ENCODE data around the gene INCENP. TPM values are rescaled to one million over a fixed set of nuclear protein-coding genes. Genes with fewer than 3 reads are reported as not detected.

The INCENP gene
- total RNA-seq, 1 donor from 2014 or later, result 3.4 TPM

DNA sequence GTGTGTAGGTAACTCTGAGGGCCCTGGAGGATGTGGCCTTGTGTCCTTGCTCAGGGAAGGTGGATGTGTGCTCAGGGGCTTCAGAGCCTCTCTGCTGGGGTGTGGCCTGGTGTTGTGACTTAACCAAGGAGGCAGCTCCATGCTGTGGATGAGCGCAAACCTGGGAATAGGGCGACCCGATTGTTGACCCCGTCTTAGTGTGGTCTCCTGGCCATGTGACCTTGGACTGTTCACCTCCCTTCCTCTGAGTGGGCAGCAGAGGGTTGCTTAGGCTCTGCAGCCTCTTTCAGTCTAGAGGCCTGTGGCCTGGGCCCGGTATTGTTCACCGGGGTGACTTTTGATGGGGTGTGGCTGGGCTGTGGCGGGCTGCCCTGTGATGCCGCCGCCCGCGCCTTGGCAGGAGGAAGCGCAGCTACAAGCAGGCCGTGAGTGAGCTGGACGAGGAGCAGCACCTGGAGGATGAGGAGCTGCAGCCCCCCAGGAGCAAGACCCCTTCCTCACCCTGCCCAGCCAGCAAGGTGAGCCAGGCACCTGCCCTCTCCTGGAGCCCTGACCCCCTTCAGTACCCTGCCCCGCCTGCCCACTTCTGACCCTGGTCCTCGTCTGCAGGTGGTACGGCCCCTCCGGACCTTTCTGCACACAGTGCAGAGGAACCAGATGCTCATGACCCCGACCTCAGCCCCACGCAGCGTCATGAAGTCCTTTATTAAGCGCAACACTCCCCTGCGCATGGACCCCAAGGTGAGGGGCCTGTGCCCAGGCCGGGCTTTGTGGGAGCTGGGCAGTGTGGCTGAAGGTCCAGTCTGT lies 16.7 kb downstream of the INCENP start:
- FAIRE-seq (no peak), DNase-seq (ENCODE audit: low read depth) (no peak)
- H3K4me3 ChIP-seq (ENCODE audit: low read depth, low read length), result no peak overlapping the region
- peaks cover 27% of the 10 kb centered on the region for H3K36me3 ChIP-seq (ENCODE audit: control insufficient read depth, insufficient read depth, low read length)
- TF ChIP-seq, protein P1, sequence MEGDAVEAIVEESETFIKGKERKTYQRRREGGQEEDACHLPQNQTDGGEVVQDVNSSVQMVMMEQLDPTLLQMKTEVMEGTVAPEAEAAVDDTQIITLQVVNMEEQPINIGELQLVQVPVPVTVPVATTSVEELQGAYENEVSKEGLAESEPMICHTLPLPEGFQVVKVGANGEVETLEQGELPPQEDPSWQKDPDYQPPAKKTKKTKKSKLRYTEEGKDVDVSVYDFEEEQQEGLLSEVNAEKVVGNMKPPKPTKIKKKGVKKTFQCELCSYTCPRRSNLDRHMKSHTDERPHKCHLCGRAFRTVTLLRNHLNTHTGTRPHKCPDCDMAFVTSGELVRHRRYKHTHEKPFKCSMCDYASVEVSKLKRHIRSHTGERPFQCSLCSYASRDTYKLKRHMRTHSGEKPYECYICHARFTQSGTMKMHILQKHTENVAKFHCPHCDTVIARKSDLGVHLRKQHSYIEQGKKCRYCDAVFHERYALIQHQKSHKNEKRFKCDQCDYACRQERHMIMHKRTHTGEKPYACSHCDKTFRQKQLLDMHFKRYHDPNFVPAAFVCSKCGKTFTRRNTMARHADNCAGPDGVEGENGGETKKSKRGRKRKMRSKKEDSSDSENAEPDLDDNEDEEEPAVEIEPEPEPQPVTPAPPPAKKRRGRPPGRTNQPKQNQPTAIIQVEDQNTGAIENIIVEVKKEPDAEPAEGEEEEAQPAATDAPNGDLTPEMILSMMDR (IDR thresholded peaks at IDR 0.05; ENCODE audit: insufficient read depth, low read length, severe bottlenecking), result no peak
- no peaks in the 10 kb centered on the region for H3K27me3 ChIP-seq (ENCODE audit: control insufficient read depth, insufficient read depth, low read length)

DNA sequence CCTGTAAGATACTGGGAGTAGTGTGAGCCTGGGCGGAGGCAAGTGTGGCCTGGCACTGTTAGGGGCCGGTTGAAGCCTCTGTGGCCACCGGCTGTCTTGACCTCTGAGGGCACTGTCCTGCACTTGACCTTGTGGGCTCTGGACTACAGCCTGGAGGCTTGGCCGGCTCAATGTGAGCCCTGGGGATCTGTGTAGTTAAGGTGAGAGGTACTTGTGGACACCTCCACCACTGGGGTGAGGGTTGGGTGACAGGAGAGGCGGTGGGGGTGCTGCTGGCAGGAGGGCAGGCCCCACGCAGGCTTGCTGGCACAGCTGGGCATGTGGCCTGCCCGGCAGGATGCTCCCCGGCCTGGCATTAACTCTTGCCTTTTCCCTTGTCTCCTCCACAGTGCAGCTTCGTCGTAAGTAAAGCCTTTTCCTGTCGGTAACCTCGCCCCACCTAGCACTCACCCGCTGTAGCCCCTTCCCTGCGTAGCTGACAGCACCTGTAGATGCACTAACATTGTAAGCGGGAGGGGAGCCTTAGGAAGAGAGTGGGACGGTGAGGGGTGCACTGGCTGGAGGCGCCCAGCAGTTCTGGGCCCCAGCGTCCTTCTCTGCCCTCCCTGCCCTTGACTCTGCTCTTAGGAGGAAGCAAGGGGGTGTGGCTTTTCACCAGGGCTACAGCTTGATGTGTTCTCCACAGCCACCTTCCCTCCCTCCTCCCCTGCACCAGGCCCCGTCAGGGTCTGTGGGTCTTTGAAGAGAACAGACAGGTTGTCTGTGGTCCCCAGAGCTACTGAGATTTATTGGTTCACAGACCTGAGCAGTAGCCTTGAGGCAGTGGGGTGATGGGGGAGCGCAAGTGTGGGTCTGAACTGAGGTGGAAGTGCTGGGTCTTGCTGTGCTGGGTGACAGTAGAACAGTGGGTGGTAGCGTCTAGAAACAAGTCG lies 17.6 kb downstream of the INCENP start:
- H3K36me3 ChIP-seq (ENCODE audit: control insufficient read depth, insufficient read depth, low read length), result peaks cover 29% of the 10 kb centered on the region
- TF ChIP-seq, protein P1 (IDR thresholded peaks at IDR 0.05; ENCODE audit: insufficient read depth, low read length, severe bottlenecking), result no peak
- DNase-seq (ENCODE audit: low read depth) (no peak), FAIRE-seq (peak; percentile 95)
- no peaks in the 10 kb centered on the region for H3K27me3 ChIP-seq (ENCODE audit: control insufficient read depth, insufficient read depth, low read length)
- H3K4me3 ChIP-seq (ENCODE audit: low read depth, low read length), result no peak overlapping the region

DNA sequence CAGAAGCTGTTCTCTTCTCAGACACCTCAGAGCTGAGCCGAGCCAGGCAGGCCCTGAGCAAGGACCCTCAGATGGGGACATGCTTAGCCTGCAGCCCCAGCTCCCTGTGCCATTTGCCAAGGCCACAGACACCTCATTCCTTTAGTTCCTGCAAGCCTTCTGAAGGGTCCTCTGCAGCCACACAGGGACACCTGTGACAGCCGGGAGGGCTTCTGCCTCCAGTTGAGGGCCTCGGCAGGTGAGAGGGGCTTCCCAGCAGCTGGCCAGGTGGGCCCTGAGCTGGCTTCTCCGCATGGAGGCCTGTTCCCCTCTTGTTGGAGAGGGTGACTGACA lies 18.2 kb downstream of the INCENP start:
- TF ChIP-seq, protein P1 (IDR thresholded peaks at IDR 0.05; ENCODE audit: insufficient read depth, low read length, severe bottlenecking), result no peak
- Histone ChIP-seq H3K36me3 (ENCODE audit: control insufficient read depth, insufficient read depth, low read length) (peaks cover 32% of the 10 kb centered on the region), H3K4me3 (ENCODE audit: low read depth, low read length) (no peak overlapping the region), H3K27me3 (ENCODE audit: control insufficient read depth, insufficient read depth, low read length) (no peaks in the 10 kb centered on the region)
- DNase-seq (ENCODE audit: low read depth), result no peak
- no peak for FAIRE-seq

DNA sequence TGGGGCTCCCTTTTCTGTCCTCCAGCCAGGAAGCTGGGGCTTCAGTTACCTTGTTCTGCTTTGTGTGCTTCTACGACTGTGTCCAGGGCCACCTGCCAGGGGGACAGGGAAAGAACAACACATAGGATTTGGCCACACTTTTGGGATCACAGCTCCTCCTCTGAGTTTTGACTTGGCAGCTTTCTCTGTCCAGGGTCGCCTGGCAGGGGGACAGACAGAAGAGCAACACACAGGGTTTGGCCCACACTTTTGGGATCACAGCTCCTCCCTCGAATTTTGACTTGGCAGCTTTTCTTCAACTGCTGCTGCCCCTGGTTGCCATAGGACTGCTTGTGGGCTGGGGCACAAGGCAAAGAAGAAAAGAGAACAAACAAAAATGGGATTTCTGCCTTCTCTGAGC lies 19.1 kb downstream of the INCENP start:
- TF ChIP-seq, protein P1 (IDR thresholded peaks at IDR 0.05; ENCODE audit: insufficient read depth, low read length, severe bottlenecking), result no peak
- no peak overlapping the region for H3K4me3 ChIP-seq (ENCODE audit: low read depth, low read length)
- no peaks in the 10 kb centered on the region for H3K27me3 ChIP-seq (ENCODE audit: control insufficient read depth, insufficient read depth, low read length)
- FAIRE-seq (no peak), DNase-seq (ENCODE audit: low read depth) (no peak)
- peaks cover 33% of the 10 kb centered on the region for H3K36me3 ChIP-seq (ENCODE audit: control insufficient read depth, insufficient read depth, low read length)

DNA sequence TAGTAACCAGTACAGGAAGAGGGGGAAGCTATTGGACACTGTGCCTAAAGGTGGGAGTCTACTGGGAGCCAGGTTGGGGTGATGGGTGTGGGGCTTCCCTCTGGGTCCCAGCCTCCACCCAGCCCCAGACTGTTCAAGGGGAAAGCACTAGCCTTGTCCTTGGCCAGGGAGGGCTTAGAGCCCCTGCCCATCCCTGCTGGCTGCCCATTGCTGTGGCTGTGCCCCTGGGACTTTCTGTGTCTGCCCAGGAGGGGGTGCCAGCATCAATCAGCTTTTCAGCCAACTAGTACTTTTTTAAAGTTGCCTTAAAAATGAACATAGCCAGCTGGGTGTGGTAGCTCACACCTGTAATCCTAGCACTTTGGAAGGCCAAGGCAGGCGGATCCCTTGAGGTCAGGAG lies 19.9 kb downstream of the INCENP start:
- TF ChIP-seq, protein P1 (IDR thresholded peaks at IDR 0.05; ENCODE audit: insufficient read depth, low read length, severe bottlenecking), result no peak
- no peak overlapping the region for H3K4me3 ChIP-seq (ENCODE audit: low read depth, low read length)
- FAIRE-seq (no peak), DNase-seq (ENCODE audit: low read depth) (no peak)
- no peaks in the 10 kb centered on the region for H3K27me3 ChIP-seq (ENCODE audit: control insufficient read depth, insufficient read depth, low read length)
- peaks cover 36% of the 10 kb centered on the region for H3K36me3 ChIP-seq (ENCODE audit: control insufficient read depth, insufficient read depth, low read length)

Measured in bronchial epithelial cell (primary cell).